B cell (primary cell): ENCODE data around the gene PARD6G. TPM values are rescaled to one million over a fixed set of nuclear protein-coding genes. Genes with fewer than 3 reads are reported as not detected.
"Not testable (repeated sequence)": the region's sequence is repeated elsewhere in the genome, so short reads cannot be mapped to it uniquely, and the experiment has no call there.

Experiments
- ATAC-seq: fragments of 200-7000 bp; cut with Tn5 transposase; one replicate; pipeline ENCODE4 v1.10.0; 2021; ENCODE audit warnings: low read depth, mild to moderate bottlenecking, moderate number of reproducible peaks, moderate library complexity
- CTCF ChIA-PET: fragments of 350-600 bp; sonication (Branson Sonifier 250); formaldehyde crosslinking; loops from one replicate; lab custom pipeline; 2021; ENCODE audit warnings: antibody characterized with exemption, inconsistent platforms; lab: Charles Lee
- POLR2A ChIA-PET: fragments of 350-600 bp; sonication (Branson Sonifier 250); formaldehyde crosslinking; loops from one replicate; lab custom pipeline; 2021; ENCODE audit warnings: antibody characterized with exemption; lab: Charles Lee
- DNase-seq: peaks from one replicate; pipeline ENCODE4 v3.0.0; 2013
- H2AFZ ChIP-seq: 2 replicates; pipeline ENCODE4 v1.6.1; 2012; ENCODE audit warnings: mild to moderate bottlenecking, low read depth, low read length; ENCODE audit not compliant: insufficient read depth, poor library complexity, severe bottlenecking
- H3K27ac ChIP-seq, 2 donors: 1 replicate in 1 of 2; 2 replicates in 1 of 2; pipeline ENCODE4 v1.5.1; 2012 to 2013; ENCODE audit warnings: low read length in 2 of 2, mild to moderate bottlenecking in 2 of 2, moderate library complexity in 1 of 2
- H3K27me3 ChIP-seq, 4 experiments: fragments of 200-600 bp in 1 of 4; sonication (generic) in 1 of 4; replicated peaks in 1 of 4; 1 replicate in 2 of 4; 2 replicates in 2 of 4; pipeline versions ENCODE4 v1.6.1 to v1.7.0; 2013 to 2016; ENCODE audit warnings: low read length in 3 of 4, mild to moderate bottlenecking in 2 of 4, mixed read lengths in 1 of 4, moderate library complexity in 1 of 4; ENCODE audit not compliant: insufficient read depth in 4 of 4, control insufficient read depth in 3 of 4; ENCODE audit errors: control extremely low read depth in 1 of 4
- H3K36me3 ChIP-seq, 2 experiments: replicated peaks in 1 of 2; 1 replicate in 1 of 2; 2 replicates in 1 of 2; pipeline versions ENCODE4 v1.6.1 to v1.7.1; 2013; ENCODE audit warnings: low read length in 1 of 2; ENCODE audit not compliant: insufficient read depth in 2 of 2, control insufficient read depth in 1 of 2; ENCODE audit errors: control extremely low read depth in 1 of 2, extremely low read depth in 1 of 2
- H3K4me1 ChIP-seq, 2 donors: fragments of 200-600 bp in 1 of 2; sonication (generic) in 1 of 2; 1 replicate in 1 of 2; 2 replicates in 1 of 2; pipeline versions ENCODE4 v1.5.1 to v1.6.1; 2013 to 2017; ENCODE audit warnings: low read length in 2 of 2; ENCODE audit not compliant: control insufficient read depth in 2 of 2, insufficient read depth in 2 of 2
- H3K4me2 ChIP-seq: replicated peaks from 2 replicates; pipeline ENCODE3; 2012; ENCODE audit warnings: mild to moderate bottlenecking, low read depth, low read length; ENCODE audit not compliant: poor library complexity, severe bottlenecking
- H3K4me3 ChIP-seq, 5 experiments: fragments of 200-600 bp in 1 of 5; sonication (generic) in 1 of 5; 1 replicate in 3 of 5; 2 replicates in 2 of 5; pipeline versions ENCODE4 v1.5.1 to v1.7.0; 2011 to 2016; ENCODE audit warnings: low read length in 4 of 5, mild to moderate bottlenecking in 4 of 5, low read depth in 2 of 5, control low read depth in 1 of 5, moderate library complexity in 1 of 5; ENCODE audit not compliant: insufficient read depth in 1 of 5; ENCODE audit errors: control extremely low read depth in 1 of 5, extremely low read depth in 1 of 5
- H3K79me2 ChIP-seq: fragments of 200-600 bp; sonication (generic); one replicate; pipeline ENCODE4 v1.6.0; 2016; ENCODE audit warnings: low read length; ENCODE audit not compliant: control insufficient read depth, insufficient read depth
- H3K9ac ChIP-seq: fragments of 200-600 bp; sonication (generic); 2 replicates; pipeline ENCODE4 v1.6.1; 2017; ENCODE audit warnings: mild to moderate bottlenecking, low read length, moderate library complexity
- H3K9me3 ChIP-seq, 3 donors: one replicate each; pipeline versions ENCODE4 v1.6.1 to v1.7.1; 2013; ENCODE audit warnings: low read length in 2 of 3; ENCODE audit not compliant: control insufficient read depth in 2 of 3, insufficient read depth in 1 of 3; ENCODE audit errors: control extremely low read depth in 1 of 3
- H4K20me1 ChIP-seq: 2 replicates; pipeline ENCODE4 v1.6.0; 2012; ENCODE audit warnings: mild to moderate bottlenecking, low read length; ENCODE audit not compliant: insufficient read depth, control insufficient read depth, poor library complexity, severe bottlenecking
- H3K27ac Mint-ChIP-seq: one replicate; pipeline ENCODE4 v1.8.0; 2021; ENCODE audit warnings: mixed read lengths
- H3K27me3 Mint-ChIP-seq: one replicate; pipeline ENCODE4 v1.8.0; 2021; ENCODE audit warnings: mixed read lengths
- H3K4me1 Mint-ChIP-seq: one replicate; pipeline ENCODE4 v1.8.0; 2021; ENCODE audit warnings: mixed read lengths
- H3K4me3 Mint-ChIP-seq: one replicate; pipeline ENCODE4 v1.8.0; 2021; ENCODE audit warnings: mixed read lengths
- H3K9me3 Mint-ChIP-seq: one replicate; pipeline ENCODE4 v1.8.0; 2022; ENCODE audit warnings: mixed read lengths; ENCODE audit not compliant: insufficient read depth
- EZH2 ChIP-seq: IDR thresholded peaks from 2 replicates; pipeline ENCODE4 v1.6.1; 2012; ENCODE audit warnings: borderline replicate concordance, low read depth, mild to moderate bottlenecking, moderate library complexity, low read length; ENCODE audit not compliant: insufficient read depth, poor library complexity, severe bottlenecking
- WGBS: methylation state at CpG from one replicate; pipeline ENCODE4 v1.1.5; 2013; ENCODE audit warnings: missing lambda C conversion rate; ENCODE audit not compliant: insufficient coverage; 5-methylcytosine and 5-hydroxymethylcytosine counted together
- intact Hi-C: fragments of 100-400 bp; cut with micrococcal nuclease; formaldehyde crosslinking; loops from one replicate; pipeline ENCODE4 v1.10.0; 2022
- polyA plus RNA-seq: library from polyadenylated mRNA; depleted of rRNA; stranded (reverse); fragments of >200 nt; gene quantifications from 2 replicates; pipeline ENCODE4 v1.2.3, GENCODE V29; 2012
- total RNA-seq, 2 donors: library from RNA; stranded (reverse); fragments of 120-200 nt in 1 of 2; gene quantifications; 1 replicate in 1 of 2; 2 replicates in 1 of 2; pipeline versions ENCODE4 v1.2.3 to v1.2.4, GENCODE V29; 2013 to 2022
- TF ChIP-seq, protein P1 (sequence below): fragments of 200-600 bp; IDR thresholded peaks from one replicate; pipeline ENCODE4 v1.8.0; 2022; ENCODE audit warnings: antibody characterized with exemption, mild to moderate bottlenecking

Gene PARD6G
- total and polyA plus RNA-seq, 2 donors (not counting 1 experiment from before 2014, with no cell fraction given), result not detected

DNA sequence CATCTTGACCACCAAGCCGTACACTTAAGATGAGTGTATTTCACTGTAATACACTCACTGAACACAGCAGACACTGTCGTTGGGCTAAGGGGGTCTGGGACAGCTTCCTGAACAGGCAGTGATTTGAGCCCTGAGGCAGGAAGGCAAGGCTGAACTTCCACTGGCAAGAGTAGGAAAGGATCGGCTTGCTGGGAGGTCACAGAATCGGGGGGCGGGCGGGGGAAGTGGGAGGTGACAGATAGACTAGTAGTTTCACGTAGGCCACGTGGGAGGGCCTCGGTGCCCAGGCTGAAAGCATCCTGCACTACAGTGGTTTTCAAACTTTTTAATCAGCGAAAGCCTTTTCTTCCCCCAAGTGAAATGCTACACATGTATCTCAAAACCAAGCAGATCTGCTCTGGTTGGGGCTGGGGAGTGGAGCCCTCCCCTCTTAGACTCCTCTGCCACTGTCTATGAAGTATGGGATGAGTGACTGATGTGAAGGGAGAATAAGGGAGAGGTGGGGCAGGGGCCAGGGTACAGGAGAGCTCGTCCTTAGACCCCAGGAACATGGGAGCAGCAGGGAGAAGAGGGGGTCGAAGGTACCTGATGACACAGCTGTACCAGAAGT is 8.6 kb downstream of the PARD6G start:
- no peaks in the 10 kb centered on the region for H3K9me3 Mint-ChIP-seq
- H3K36me3 ChIP-seq, result no peaks in the 10 kb centered on the region
- peaks cover 0 to 9% (median 0%) of the 10 kb centered on the region in 3 donors for H3K9me3 ChIP-seq
- no peak for ATAC-seq
- H3K27ac ChIP-seq, result no peak overlapping the region
- 77% methylated on average over 7 of the region's 12 CpGs for WGBS
- no peaks in the 10 kb centered on the region for H4K20me1 ChIP-seq
- CTCF ChIA-PET, result no interaction called here
- intact Hi-C loops, result no loop called here
- no peak overlapping the region for H3K27ac Mint-ChIP-seq
- H3K4me3 ChIP-seq, result no peak overlapping the region
- no peak overlapping the region for H3K9ac ChIP-seq
- POLR2A ChIA-PET, result no interaction called here
- TF ChIP-seq, protein P1, sequence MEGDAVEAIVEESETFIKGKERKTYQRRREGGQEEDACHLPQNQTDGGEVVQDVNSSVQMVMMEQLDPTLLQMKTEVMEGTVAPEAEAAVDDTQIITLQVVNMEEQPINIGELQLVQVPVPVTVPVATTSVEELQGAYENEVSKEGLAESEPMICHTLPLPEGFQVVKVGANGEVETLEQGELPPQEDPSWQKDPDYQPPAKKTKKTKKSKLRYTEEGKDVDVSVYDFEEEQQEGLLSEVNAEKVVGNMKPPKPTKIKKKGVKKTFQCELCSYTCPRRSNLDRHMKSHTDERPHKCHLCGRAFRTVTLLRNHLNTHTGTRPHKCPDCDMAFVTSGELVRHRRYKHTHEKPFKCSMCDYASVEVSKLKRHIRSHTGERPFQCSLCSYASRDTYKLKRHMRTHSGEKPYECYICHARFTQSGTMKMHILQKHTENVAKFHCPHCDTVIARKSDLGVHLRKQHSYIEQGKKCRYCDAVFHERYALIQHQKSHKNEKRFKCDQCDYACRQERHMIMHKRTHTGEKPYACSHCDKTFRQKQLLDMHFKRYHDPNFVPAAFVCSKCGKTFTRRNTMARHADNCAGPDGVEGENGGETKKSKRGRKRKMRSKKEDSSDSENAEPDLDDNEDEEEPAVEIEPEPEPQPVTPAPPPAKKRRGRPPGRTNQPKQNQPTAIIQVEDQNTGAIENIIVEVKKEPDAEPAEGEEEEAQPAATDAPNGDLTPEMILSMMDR, result no peak
- TF ChIP-seq EZH2, result no peak
- H2AFZ ChIP-seq, result no peak overlapping the region
- H3K4me3 Mint-ChIP-seq, result no peak overlapping the region
- H3K4me1 Mint-ChIP-seq, result no peaks in the 10 kb centered on the region
- H3K4me2 ChIP-seq, result no peak overlapping the region
- no peak for DNase-seq
- no peaks in the 10 kb centered on the region for H3K4me1 ChIP-seq
- H3K79me2 ChIP-seq, result no peaks in the 10 kb centered on the region
- H3K27me3 Mint-ChIP-seq, result peaks cover 35% of the 10 kb centered on the region
- peaks cover 0 to 19% (median 3%) of the 10 kb centered on the region in 4 experiments for H3K27me3 ChIP-seq

DNA sequence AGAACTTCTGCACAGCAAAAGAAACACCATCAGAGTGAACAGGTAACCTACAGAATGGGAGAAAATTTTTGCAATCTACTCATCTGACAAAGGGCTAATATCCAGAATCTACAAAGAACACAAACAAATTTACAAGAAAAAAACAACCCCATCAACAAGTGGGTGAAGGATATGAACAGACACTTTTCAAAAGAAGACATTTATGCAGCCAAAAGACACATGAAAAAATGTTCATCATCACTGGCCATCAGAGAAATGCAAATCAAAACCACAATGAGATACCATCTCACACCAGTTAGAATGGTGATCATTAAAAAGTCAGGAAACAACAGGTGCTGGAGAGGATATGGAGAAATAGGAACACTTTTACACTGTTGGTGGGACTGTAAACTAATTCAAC is 9.8 kb downstream of the PARD6G start:
- H3K27me3 Mint-ChIP-seq, result peaks cover 25% of the 10 kb centered on the region

More for the DNA sequence above, 9.8 kb downstream of the PARD6G start:
- H3K9me3 Mint-ChIP-seq, POLR2A ChIA-PET, H2AFZ ChIP-seq, H4K20me1 ChIP-seq, H3K4me3 Mint-ChIP-seq, H3K79me2 ChIP-seq, H3K27ac ChIP-seq, ATAC-seq, intact Hi-C loops, H3K4me1 Mint-ChIP-seq, H3K36me3 ChIP-seq, H3K4me1 ChIP-seq, H3K27ac Mint-ChIP-seq, H3K9ac ChIP-seq, H3K4me3 ChIP-seq, H3K4me2 ChIP-seq, CTCF ChIA-PET, DNase-seq: not testable (repeated sequence)
- Histone ChIP-seq H3K27me3 (peaks cover 0 to 16% (median 1%) of the 10 kb centered on the region in 4 experiments), H3K9me3 (peaks cover 0 to 12% (median 0%) of the 10 kb centered on the region in 3 donors)
